Measurements from ENCODE around the gene SNRPD2.

Gene SNRPD2

GRCh38 chr19:45716359-45717130 is 24.8 kb upstream of the SNRPD2 start:
- peak; percentile 51 to 65 for DNase-seq (ENCODE audit: low read depth in 1 of 2, low spot score in 1 of 2)
- TF ChIP-seq JUND (IDR thresholded peaks at IDR 0.05; ENCODE audit: low read depth) = no peak
- in situ Hi-C loops (cut with HindIII; ENCODE audit: low pct_unique_long_range_greater_than_20kb, low sequenced_read_pairs) = no loop called here

- no peak for TF ChIP-seq JUND (IDR thresholded peaks at IDR 0.05; ENCODE audit: low read depth)
- in situ Hi-C loops (cut with HindIII; ENCODE audit: low pct_unique_long_range_greater_than_20kb, low sequenced_read_pairs) = no loop called here
- DNase-seq (ENCODE audit: low read depth in 1 of 2, low spot score in 1 of 2) = no peak
Measured at GRCh38 chr19:45715139-45715538, 23.4 kb upstream of the SNRPD2 start.

- DNase-seq (ENCODE audit: low read depth in 1 of 2, low spot score in 1 of 2) = no peak
- TF ChIP-seq JUND (IDR thresholded peaks at IDR 0.05; ENCODE audit: low read depth) = no peak
- in situ Hi-C loops (cut with HindIII; ENCODE audit: low pct_unique_long_range_greater_than_20kb, low sequenced_read_pairs) = no loop called here
Measured at GRCh38 chr19:45713141-45713540, 21.4 kb upstream of the SNRPD2 start.

GRCh38 chr19:45712699-45713067 is 20.9 kb upstream of the SNRPD2 start:
- in situ Hi-C loops (cut with HindIII; ENCODE audit: low pct_unique_long_range_greater_than_20kb, low sequenced_read_pairs) = no loop called here

GRCh38 chr19:45711851-45712698 is 20.3 kb upstream of the SNRPD2 start:
- TF ChIP-seq JUND (IDR thresholded peaks at IDR 0.05; ENCODE audit: low read depth) = no peak
- no peak for DNase-seq (ENCODE audit: low read depth in 1 of 2, low spot score in 1 of 2)
- in situ Hi-C loops (cut with HindIII; ENCODE audit: low pct_unique_long_range_greater_than_20kb, low sequenced_read_pairs) = no loop called here

More at GRCh38 chr19:45712699-45713067, 20.9 kb upstream of the SNRPD2 start:
- no peak for TF ChIP-seq JUND (IDR thresholded peaks at IDR 0.05; ENCODE audit: low read depth)
- no peak for DNase-seq (ENCODE audit: low read depth in 1 of 2, low spot score in 1 of 2)

- no peak for TF ChIP-seq JUND (IDR thresholded peaks at IDR 0.05; ENCODE audit: low read depth)
- no peak for DNase-seq (ENCODE audit: low read depth in 1 of 2, low spot score in 1 of 2)
- in situ Hi-C loops (cut with HindIII; ENCODE audit: low pct_unique_long_range_greater_than_20kb, low sequenced_read_pairs) = no loop called here
Measured at GRCh38 chr19:45710356-45711130, 18.8 kb upstream of the SNRPD2 start.

GRCh38 chr19:45705710-45706415 is 14.1 kb upstream of the SNRPD2 start:
- no peak for TF ChIP-seq JUND (IDR thresholded peaks at IDR 0.05; ENCODE audit: low read depth)
- in situ Hi-C loops (cut with HindIII; ENCODE audit: low pct_unique_long_range_greater_than_20kb, low sequenced_read_pairs) = no loop called here

GRCh38 chr19:45705115-45705514 is 13.4 kb upstream of the SNRPD2 start:
- TF ChIP-seq JUND (IDR thresholded peaks at IDR 0.05; ENCODE audit: low read depth) = no peak
- DNase-seq (ENCODE audit: low read depth in 1 of 2, low spot score in 1 of 2) = no peak
- in situ Hi-C loops (cut with HindIII; ENCODE audit: low pct_unique_long_range_greater_than_20kb, low sequenced_read_pairs) = no loop called here

More at GRCh38 chr19:45705710-45706415, 14.1 kb upstream of the SNRPD2 start:
- no peak for DNase-seq (ENCODE audit: low read depth in 1 of 2, low spot score in 1 of 2)

GRCh38 chr19:45701676-45702075 is 9.9 kb upstream of the SNRPD2 start:
- no peak for DNase-seq (ENCODE audit: low read depth in 1 of 2, low spot score in 1 of 2)
- no peak for TF ChIP-seq JUND (IDR thresholded peaks at IDR 0.05; ENCODE audit: low read depth)
- in situ Hi-C loops (cut with HindIII; ENCODE audit: low pct_unique_long_range_greater_than_20kb, low sequenced_read_pairs) = no loop called here

- peak in 1 of 2 experiments; percentile 72 for DNase-seq (ENCODE audit: low read depth in 1 of 2, low spot score in 1 of 2)
- in situ Hi-C loops (cut with HindIII; ENCODE audit: low pct_unique_long_range_greater_than_20kb, low sequenced_read_pairs) = no loop called here
Measured at GRCh38 chr19:45693106-45693788, 1.5 kb upstream of the SNRPD2 start.

More at GRCh38 chr19:45693106-45693788, 1.5 kb upstream of the SNRPD2 start:
- no peak for TF ChIP-seq JUND (IDR thresholded peaks at IDR 0.05; ENCODE audit: low read depth)
